ENCODE results near the gene POU2F3.

The POU2F3 gene

DNA sequence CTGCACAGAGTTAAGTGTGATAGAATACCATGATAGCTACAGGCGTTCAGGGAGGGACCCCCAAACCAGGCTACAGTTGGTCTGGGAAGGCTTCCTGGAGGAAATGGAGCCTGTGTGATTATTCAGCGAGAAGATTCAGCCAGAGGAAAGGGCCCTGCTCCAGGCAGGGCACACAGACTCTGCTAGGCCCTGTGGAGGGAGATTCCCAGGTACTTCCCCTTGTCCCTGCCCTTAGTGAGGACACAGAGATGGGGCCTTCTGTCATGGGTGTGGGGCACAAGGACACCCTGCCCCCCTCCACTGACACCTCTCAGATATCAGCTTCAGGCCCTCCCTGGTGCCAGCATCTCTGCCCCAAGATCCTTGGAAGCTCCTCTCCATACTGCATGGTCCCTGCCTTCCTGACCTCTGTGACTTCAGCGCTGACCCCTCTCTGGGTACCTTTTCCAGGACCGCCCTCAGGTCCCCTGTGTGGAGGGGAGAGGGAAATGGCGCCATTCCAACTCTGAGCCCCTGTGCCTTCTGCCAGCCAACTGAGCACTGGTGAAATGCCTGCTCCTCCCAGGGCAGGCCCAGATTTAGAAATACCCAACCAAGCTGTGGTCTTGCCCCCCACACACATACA, 12.6 kb upstream of the POU2F3 start:
- no peaks in the 10 kb centered on the region for H3K36me3 ChIP-seq (ENCODE audit: insufficient read depth, low read length)
- H3K27me3 ChIP-seq (ENCODE audit: insufficient read depth, low read length): no peaks in the 10 kb centered on the region

DNA sequence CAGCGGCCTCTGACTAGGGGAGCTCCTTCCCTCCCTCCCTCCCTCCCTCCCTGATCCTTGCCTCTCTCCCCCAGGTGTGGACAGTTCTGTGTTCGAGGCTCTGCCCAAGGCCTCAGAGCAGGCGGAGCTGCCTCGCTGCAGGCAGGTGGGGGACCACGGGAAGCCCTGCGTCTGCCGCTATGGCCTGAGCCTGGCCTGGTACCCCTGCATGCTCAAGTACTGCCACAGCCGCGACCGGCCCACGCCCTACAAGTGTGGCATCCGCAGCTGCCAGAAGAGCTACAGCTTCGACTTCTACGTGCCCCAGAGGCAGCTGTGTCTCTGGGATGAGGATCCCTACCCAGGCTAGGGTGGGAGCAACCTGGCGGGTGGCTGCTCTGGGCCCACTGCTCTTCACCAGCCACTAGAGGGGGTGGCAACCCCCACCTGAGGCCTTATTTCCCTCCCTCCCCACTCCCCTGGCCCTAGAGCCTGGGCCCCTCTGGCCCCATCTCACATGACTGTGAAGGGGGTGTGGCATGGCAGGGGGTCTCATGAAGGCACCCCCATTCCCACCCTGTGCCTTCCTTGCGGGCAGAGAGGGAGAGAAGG, 11.1 kb upstream of the POU2F3 start:
- H3K4me2 ChIP-seq (ENCODE audit: low read length): no peak overlapping the region
- H2AFZ ChIP-seq (ENCODE audit: low read length): no peak overlapping the region
- no peaks in the 10 kb centered on the region for H3K27me3 ChIP-seq (ENCODE audit: insufficient read depth, low read length)
- no peaks in the 10 kb centered on the region for H3K79me2 ChIP-seq (ENCODE audit: insufficient read depth, low read length)
- no peaks in the 10 kb centered on the region for H3K36me3 ChIP-seq (ENCODE audit: insufficient read depth, low read length)
- H3K4me1 ChIP-seq (ENCODE audit: insufficient read depth, low read length, severe bottlenecking): no peaks in the 10 kb centered on the region
- no peak overlapping the region for H3K9ac ChIP-seq (ENCODE audit: low read length)
- H3F3A ChIP-seq (ENCODE audit: insufficient read depth, low read length): no peaks in the 10 kb centered on the region
- H3K27ac ChIP-seq (ENCODE audit: low read depth, low read length, poor library complexity, severe bottlenecking): no peak overlapping the region
- no peaks in the 10 kb centered on the region for H4K20me1 ChIP-seq (ENCODE audit: insufficient read depth, low read length)
- TF ChIP-seq, protein P1, sequence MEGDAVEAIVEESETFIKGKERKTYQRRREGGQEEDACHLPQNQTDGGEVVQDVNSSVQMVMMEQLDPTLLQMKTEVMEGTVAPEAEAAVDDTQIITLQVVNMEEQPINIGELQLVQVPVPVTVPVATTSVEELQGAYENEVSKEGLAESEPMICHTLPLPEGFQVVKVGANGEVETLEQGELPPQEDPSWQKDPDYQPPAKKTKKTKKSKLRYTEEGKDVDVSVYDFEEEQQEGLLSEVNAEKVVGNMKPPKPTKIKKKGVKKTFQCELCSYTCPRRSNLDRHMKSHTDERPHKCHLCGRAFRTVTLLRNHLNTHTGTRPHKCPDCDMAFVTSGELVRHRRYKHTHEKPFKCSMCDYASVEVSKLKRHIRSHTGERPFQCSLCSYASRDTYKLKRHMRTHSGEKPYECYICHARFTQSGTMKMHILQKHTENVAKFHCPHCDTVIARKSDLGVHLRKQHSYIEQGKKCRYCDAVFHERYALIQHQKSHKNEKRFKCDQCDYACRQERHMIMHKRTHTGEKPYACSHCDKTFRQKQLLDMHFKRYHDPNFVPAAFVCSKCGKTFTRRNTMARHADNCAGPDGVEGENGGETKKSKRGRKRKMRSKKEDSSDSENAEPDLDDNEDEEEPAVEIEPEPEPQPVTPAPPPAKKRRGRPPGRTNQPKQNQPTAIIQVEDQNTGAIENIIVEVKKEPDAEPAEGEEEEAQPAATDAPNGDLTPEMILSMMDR (IDR thresholded peaks at IDR 0.05; ENCODE audit: low read length): peak; percentile 31; the same call in 1 of the 2 replicates
- no peak for TF ChIP-seq EZH2 (IDR thresholded peaks at IDR 0.05; ENCODE audit: borderline replicate concordance, low read length)
- no peaks in the 10 kb centered on the region for H3K9me3 ChIP-seq (ENCODE audit: low read length)
- no peaks in the 10 kb centered on the region for H3K9me2 ChIP-seq (ENCODE audit: low read depth, low read length)
- H3K4me3 ChIP-seq (ENCODE audit: low read depth, low read length, poor library complexity, severe bottlenecking): no peak overlapping the region

More for the DNA sequence above, 12.6 kb upstream of the POU2F3 start:
- no peaks in the 10 kb centered on the region for H3K79me2 ChIP-seq (ENCODE audit: insufficient read depth, low read length)
- no peaks in the 10 kb centered on the region for H3K9me2 ChIP-seq (ENCODE audit: low read depth, low read length)
- H4K20me1 ChIP-seq (ENCODE audit: insufficient read depth, low read length): no peaks in the 10 kb centered on the region
- no peak overlapping the region for H3K4me3 ChIP-seq (ENCODE audit: low read depth, low read length, poor library complexity, severe bottlenecking)
- no peak for TF ChIP-seq EZH2 (IDR thresholded peaks at IDR 0.05; ENCODE audit: borderline replicate concordance, low read length)
- TF ChIP-seq, protein P1 (IDR thresholded peaks at IDR 0.05; ENCODE audit: low read length): no peak
- no peak overlapping the region for H2AFZ ChIP-seq (ENCODE audit: low read length)
- H3K27ac ChIP-seq (ENCODE audit: low read depth, low read length, poor library complexity, severe bottlenecking): no peak overlapping the region
- no peaks in the 10 kb centered on the region for H3K9me3 ChIP-seq (ENCODE audit: low read length)
- H3K9ac ChIP-seq (ENCODE audit: low read length): no peak overlapping the region
- no peaks in the 10 kb centered on the region for H3K4me1 ChIP-seq (ENCODE audit: insufficient read depth, low read length, severe bottlenecking)
- H3K4me2 ChIP-seq (ENCODE audit: low read length): no peak overlapping the region
- H3F3A ChIP-seq (ENCODE audit: insufficient read depth, low read length): no peaks in the 10 kb centered on the region

DNA sequence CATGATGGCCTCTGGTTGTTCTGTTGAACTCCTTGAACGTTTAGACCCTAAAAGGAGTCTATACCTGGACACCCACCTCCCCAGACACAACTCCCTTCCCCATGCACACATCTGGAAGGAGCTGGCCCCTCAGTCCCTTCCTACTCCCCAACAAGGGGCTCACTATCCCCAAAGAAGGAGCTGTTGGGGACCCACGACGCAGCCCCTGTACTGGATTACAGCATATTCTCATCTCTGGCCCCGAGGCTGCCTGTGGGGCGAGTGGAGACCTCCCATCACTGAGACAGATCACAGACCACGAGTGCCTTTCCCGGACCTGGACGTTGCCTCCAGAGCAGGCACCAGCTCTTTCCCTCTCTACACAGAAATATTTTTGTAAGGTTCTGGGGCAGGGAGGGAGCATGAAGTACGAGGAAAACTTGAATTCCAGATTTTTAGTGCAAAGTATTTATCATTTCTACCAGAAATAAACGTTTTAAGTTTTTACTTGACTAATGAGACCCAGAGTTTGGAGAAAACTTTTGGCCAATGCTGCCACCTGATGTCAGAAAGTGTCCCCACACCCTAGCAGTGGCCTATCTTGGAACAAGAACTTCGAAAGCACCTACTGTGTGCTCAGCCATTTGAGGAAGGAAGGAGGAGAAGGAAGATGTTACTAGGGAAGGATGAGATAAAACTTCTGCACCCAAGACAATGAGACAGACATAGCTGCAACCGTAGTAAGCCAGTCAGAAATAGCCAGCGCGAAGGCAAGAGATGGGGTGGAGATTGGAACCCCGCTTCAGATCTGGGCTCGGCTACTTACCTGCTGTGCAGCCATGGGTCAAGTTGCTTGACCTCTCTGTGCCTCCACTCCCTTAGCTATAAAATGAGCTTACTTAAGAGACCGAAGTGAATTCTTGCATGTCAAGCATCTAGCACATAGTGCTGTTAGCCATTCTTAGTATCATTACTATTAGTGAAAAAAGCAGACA, 10.2 kb upstream of the POU2F3 start:
- TF ChIP-seq EZH2 (IDR thresholded peaks at IDR 0.05; ENCODE audit: borderline replicate concordance, low read length): no peak
- TF ChIP-seq, protein P1 (IDR thresholded peaks at IDR 0.05; ENCODE audit: low read length): peak; percentile 49
- no peak overlapping the region for H3K4me3 ChIP-seq (ENCODE audit: low read depth, low read length, poor library complexity, severe bottlenecking)
- H3K27ac ChIP-seq (ENCODE audit: low read depth, low read length, poor library complexity, severe bottlenecking): no peak overlapping the region

More for the DNA sequence above, 10.2 kb upstream of the POU2F3 start:
- Histone ChIP-seq H3K4me1 (ENCODE audit: insufficient read depth, low read length, severe bottlenecking) (no peaks in the 10 kb centered on the region), H3K36me3 (ENCODE audit: insufficient read depth, low read length) (no peaks in the 10 kb centered on the region), H3K79me2 (ENCODE audit: insufficient read depth, low read length) (no peaks in the 10 kb centered on the region), H3F3A (ENCODE audit: insufficient read depth, low read length) (no peaks in the 10 kb centered on the region), H2AFZ (ENCODE audit: low read length) (no peak overlapping the region), H3K9me3 (ENCODE audit: low read length) (no peaks in the 10 kb centered on the region), H3K27me3 (ENCODE audit: insufficient read depth, low read length) (no peaks in the 10 kb centered on the region), H3K9me2 (ENCODE audit: low read depth, low read length) (no peaks in the 10 kb centered on the region), H3K9ac (ENCODE audit: low read length) (no peak overlapping the region), H4K20me1 (ENCODE audit: insufficient read depth, low read length) (no peaks in the 10 kb centered on the region), H3K4me2 (ENCODE audit: low read length) (no peak overlapping the region)

Data from OCI-LY1 (cell line).